ENCODE data around the gene SHKBP1.
"Not testable (repeated sequence)": the region's sequence is repeated elsewhere in the genome, so short reads cannot be mapped to it uniquely, and the experiment has no call there.

SHKBP1 gene

GRCh38 chr19:40585241-40585981, 8.7 kb downstream of the SHKBP1 start:
- DNase-seq: no peak

GRCh38 chr19:40585982-40586422, 9.3 kb downstream of the SHKBP1 start:
- DNase-seq: no peak

DNA sequence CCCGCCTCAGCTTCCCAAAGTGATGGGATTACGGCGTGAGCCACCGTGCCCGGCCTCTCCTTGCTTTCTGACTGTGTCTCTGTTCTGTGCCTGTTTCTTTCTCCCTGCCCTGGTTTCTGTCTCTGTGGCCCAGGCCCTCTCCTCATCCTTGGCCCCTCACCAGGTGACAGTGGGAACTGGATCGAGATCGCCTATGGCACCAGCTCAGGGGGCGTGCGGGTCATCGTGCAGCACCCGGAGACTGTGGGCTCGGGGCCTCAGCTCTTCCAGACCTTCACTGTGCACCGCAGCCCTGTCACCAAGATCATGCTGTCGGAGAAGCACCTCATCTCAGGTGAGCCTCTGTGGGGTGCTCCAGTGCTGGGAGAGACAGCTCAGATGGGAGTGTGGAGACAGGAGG, 9.9 kb downstream of the SHKBP1 start:
- DNase-seq: no peak

GRCh38 chr19:40588110-40588854, 11.6 kb downstream of the SHKBP1 start:
- DNase-seq: no peak

GRCh38 chr19:40588926-40589569, 12.4 kb downstream of the SHKBP1 start:
- no peak for DNase-seq

- DNase-seq: no peak
These were observed 13.1 kb downstream of the SHKBP1 start for GRCh38 chr19:40589591-40590429.

- no peak for DNase-seq
These were observed 14.0 kb downstream of the SHKBP1 start for GRCh38 chr19:40590464-40591265.

DNA sequence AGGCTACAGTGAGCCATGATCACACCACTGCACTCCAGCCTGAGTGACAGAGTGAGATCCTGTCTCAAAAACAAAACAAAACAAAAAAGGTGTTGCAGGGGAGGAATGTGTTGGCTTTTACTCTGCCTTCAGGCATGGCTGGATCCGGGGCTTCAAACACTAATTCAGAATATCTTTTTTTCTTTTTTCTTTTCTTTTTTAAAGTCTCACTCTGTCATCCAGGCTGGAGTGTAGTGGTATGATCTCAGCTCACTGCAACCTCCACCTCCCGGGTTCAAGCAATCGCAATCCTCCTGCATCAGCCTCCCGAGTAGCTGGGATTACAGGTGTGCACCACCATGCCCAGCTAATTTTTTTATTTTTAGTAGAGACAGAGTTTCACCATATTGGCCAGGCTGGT, 15.1 kb downstream of the SHKBP1 start:
- DNase-seq: not testable (repeated sequence)

- peak; percentile 83 to 88 for DNase-seq
These were observed 15.5 kb downstream of the SHKBP1 start for GRCh38 chr19:40592170-40592569.

- no peak for DNase-seq
These were observed 17.6 kb downstream of the SHKBP1 start for GRCh38 chr19:40594255-40594654.

DNA sequence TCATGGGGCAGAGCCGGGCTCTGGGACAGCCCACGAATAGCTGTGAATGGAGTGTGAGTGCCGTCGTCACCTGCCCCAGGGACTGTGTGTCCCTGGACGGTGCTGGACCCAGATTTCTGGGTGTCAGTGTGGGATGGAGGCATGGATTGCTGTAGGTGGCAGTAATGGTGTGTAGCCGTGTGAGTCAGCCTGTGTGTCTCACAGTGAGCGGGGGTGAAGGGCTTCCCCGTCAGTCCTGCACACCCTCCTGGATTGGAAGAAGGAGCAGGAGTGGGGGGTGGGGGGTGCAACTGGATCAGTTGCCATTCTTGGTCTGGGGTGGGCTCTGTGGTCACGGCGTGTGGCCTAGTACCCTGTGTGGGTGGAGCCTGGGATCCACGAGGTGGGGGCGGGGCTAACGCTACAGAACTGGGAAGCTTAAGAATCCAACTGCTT, 18.0 kb downstream of the SHKBP1 start:
- no peak for DNase-seq

GRCh38 chr19:40596608-40597328, 20.1 kb downstream of the SHKBP1 start:
- peak in 1 of 2 experiments; percentile 37 for DNase-seq

- DNase-seq: no peak
These were observed 20.7 kb downstream of the SHKBP1 start for GRCh38 chr19:40597329-40597838.

DNA sequence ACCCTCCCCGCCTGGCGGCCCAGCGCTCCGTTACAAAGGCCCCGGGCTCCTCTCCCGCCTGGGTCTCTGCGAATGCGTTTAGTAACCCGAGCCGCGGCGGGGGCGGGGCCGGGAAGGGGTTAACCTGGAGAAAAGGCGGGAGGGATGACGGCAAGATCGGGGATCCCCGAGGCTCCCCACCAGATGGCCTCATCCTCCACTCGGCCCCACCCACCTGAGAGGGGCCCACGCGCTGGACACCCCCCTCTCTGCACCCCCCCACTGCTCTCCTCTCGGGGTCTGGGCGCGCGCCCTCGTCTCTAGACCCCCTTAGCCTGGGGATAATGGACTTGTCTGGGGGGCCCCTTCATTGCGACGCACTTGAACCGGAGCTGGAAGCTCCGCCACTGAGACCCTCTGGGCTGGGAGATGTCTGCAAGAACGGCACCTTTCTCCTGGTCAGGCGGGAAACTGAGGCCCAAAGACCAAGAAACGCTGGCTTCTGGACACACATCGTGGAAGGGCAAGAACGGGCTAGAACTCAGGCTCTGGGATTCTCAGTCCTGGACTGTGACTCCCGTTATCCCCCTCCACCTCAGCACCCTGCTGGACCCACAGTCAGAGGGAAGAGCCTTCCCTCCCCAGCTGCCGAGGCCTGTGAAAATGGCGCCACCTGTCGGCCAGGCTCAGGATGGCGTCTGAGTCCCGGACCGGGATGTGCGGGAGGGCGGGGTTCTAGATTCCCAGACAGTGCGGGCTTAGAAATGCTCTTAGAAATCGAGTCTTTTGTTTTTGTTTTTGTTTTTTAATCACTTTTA, 21.6 kb downstream of the SHKBP1 start:
- peak; percentile 86 to 93 for DNase-seq

DNA sequence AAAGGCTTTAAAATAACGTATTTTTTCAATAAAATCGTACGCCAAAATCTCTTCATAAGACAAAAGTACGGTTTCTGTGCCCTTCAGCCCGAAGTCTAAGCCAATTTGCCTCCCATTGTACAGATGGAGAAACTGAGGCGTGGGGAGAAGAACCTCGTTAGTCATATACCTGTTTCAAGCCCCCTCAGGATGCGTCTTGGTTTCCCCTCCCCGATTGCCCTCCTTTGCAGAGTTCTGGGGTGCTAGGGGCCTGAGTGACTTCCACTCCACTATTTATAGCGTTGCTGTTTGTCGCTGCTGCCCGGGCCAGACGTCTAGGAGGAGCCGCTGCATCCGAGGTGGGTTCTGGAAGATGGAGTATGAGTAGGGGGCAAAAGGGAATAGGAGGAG, 22.2 kb downstream of the SHKBP1 start:
- DNase-seq: no peak

- DNase-seq: peak in 1 of 2 experiments; percentile 32
These were observed 22.7 kb downstream of the SHKBP1 start for GRCh38 chr19:40599331-40599901.

DNA sequence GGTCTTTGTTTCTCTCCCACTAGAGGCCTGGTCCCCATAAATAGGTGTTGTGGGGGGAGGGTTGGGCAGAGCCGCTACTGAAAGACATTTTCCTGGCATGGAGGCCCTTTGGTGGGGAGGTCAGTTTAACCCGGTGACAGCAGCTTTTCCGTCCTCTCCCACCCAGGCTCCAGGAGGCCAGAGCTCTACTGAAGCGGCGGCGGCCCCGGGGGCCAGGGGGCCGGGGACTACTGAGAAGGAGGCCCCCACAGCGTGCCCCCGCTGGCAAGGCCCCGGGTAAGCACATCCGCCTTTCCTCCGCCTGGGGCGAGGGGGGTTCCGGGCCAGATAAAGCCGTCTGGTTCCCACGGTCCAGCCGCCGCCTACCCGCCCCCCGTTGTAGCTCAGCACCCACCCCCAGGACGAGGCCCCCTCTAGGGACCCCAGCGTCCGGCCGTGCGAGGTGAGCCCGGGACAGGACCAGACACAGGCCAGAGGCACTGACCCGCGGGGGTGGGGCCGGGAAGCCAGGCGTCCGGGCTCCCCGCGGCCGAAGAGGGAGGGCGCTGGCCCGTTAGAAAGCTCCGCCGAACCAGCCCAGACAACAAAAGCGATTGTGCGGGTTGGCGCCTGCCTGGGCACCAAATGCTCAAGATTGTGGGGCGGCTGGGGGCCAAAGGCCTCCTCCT, 23.4 kb downstream of the SHKBP1 start:
- DNase-seq: no peak

DNA sequence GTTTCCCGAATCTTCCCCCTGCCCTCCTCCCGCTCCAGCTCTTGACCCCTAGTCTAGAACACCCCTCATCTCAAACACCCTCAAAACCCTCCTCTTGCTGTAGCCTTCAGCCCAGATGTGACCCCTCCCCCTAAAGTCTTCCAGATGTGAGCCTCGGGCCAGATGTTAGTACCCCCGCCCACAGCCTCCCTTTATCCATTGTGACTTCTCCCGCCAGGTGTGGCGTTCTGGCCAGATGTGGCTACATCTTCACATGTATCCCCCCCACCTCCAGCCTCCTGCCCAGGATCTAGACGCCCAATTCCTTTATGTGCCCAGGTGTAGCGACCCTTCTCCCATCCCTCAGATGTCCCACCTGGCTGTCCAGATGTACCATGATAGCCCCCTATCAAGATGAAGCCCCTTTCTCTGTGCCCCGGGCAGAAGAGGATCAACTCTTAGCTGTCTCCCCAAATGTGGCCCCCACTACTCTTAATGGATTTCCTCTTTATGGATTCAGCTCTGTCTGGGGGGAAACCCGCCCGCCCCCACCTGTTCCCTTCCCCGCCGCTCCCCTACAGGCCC, 24.0 kb downstream of the SHKBP1 start:
- no peak for DNase-seq
